Liver (tissue), 9 donors: ENCODE results near the gene PHF20. TPM values are rescaled to one million over a fixed set of nuclear protein-coding genes. Genes with fewer than 3 reads are reported as not detected.

Experiments used
- DNase-seq: peaks from one replicate; pipeline ENCODE4 v3.0.0-alpha.2; 2017; ENCODE audit warnings: low spot score
- H3K27ac ChIP-seq, 2 donors: one replicate each; pipeline ENCODE4 v1.7.0; 2013; ENCODE audit warnings: inconsistent platforms in 2 of 2, low read length in 2 of 2, control low read depth in 1 of 2, low read depth in 1 of 2, mild to moderate bottlenecking in 1 of 2
- H3K27me3 ChIP-seq, 4 donors: one replicate each; pipeline versions ENCODE4 v1.6.1 to v1.7.0; 2013; ENCODE audit warnings: low read length in 3 of 4, inconsistent platforms in 1 of 4, mild to moderate bottlenecking in 1 of 4, moderate library complexity in 1 of 4; ENCODE audit not compliant: control insufficient read depth in 4 of 4, insufficient read depth in 4 of 4
- H3K36me3 ChIP-seq, 4 donors: one replicate each; pipeline versions ENCODE4 v1.6.1 to v1.7.0; 2013; ENCODE audit warnings: low read length in 3 of 4, mild to moderate bottlenecking in 3 of 4, low read depth in 1 of 4, moderate library complexity in 1 of 4; ENCODE audit not compliant: control insufficient read depth in 4 of 4, insufficient read depth in 3 of 4
- H3K4me1 ChIP-seq, 4 donors: one replicate each; pipeline versions ENCODE4 v1.6.1 to v1.7.0; 2013; ENCODE audit warnings: low read length in 3 of 4, mild to moderate bottlenecking in 3 of 4, moderate library complexity in 1 of 4; ENCODE audit not compliant: control insufficient read depth in 4 of 4, insufficient read depth in 4 of 4
- H3K4me3 ChIP-seq, 3 donors: one replicate each; pipeline versions ENCODE4 v1.6.1 to v1.7.0; 2013; ENCODE audit warnings: low read length in 3 of 3, control low read depth in 1 of 3, low read depth in 1 of 3, mild to moderate bottlenecking in 1 of 3
- H3K9ac ChIP-seq, 2 donors: one replicate each; pipeline ENCODE4 v1.7.0; 2013; ENCODE audit warnings: low read length in 2 of 2, mild to moderate bottlenecking in 2 of 2, moderate library complexity in 2 of 2, control low read depth in 1 of 2, low read depth in 1 of 2
- H3K9me3 ChIP-seq, 4 donors: one replicate each; pipeline versions ENCODE4 v1.6.1 to v1.7.0; 2013; ENCODE audit warnings: low read length in 3 of 4; ENCODE audit not compliant: control insufficient read depth in 4 of 4
- EGR1 ChIP-seq, 2 donors: IDR thresholded peaks; 2 replicates each; pipeline ENCODE4 v1.6.1; 2016 to 2018; ENCODE audit warnings: antibody characterized with exemption in 2 of 2, low read depth in 2 of 2
- FOXA1 ChIP-seq: IDR thresholded peaks from 2 replicates; pipeline ENCODE4 v1.6.1; 2016; ENCODE audit warnings: antibody characterized with exemption
- FOXA2 ChIP-seq: IDR thresholded peaks from 2 replicates; pipeline ENCODE4 v1.6.1; 2016; ENCODE audit warnings: antibody characterized with exemption
- GABPA ChIP-seq, 2 donors: IDR thresholded peaks in 1 of 2; conservative IDR thresholded peaks in 1 of 2; 2 replicates each; pipeline ENCODE4 v1.6.1; 2016; ENCODE audit warnings: antibody characterized with exemption in 2 of 2, mild to moderate bottlenecking in 1 of 2, moderate library complexity in 1 of 2
- HNF4A ChIP-seq, 2 donors: conservative IDR thresholded peaks; 2 replicates each; pipeline ENCODE4 v1.6.1; 2016; ENCODE audit warnings: antibody characterized with exemption in 2 of 2, mild to moderate bottlenecking in 2 of 2
- HNF4G ChIP-seq: IDR thresholded peaks from 2 replicates; pipeline ENCODE4 v1.6.1; 2016; ENCODE audit warnings: antibody characterized with exemption
- JUND ChIP-seq, 2 donors: IDR thresholded peaks; 2 replicates each; pipeline ENCODE4 v1.6.1; 2016; ENCODE audit warnings: antibody characterized with exemption in 2 of 2
- NR2F2 ChIP-seq: IDR thresholded peaks from 2 replicates; pipeline ENCODE4 v1.6.1; 2016; ENCODE audit warnings: antibody characterized with exemption
- RAD21 ChIP-seq, 2 donors: IDR thresholded peaks; 2 replicates each; pipeline ENCODE4 v1.6.1; 2016; ENCODE audit warnings: antibody characterized with exemption in 2 of 2, mild to moderate bottlenecking in 2 of 2
- RXRA ChIP-seq, 2 donors: IDR thresholded peaks; 2 replicates each; pipeline ENCODE4 v1.6.1; 2017 to 2018; ENCODE audit warnings: antibody characterized with exemption in 2 of 2, mild to moderate bottlenecking in 1 of 2
- SP1 ChIP-seq: IDR thresholded peaks from 2 replicates; pipeline ENCODE4 v1.6.1; 2018; ENCODE audit warnings: antibody characterized with exemption, mild to moderate bottlenecking
- TAF1 ChIP-seq: conservative IDR thresholded peaks from 2 replicates; pipeline ENCODE4 v1.6.1; 2016; ENCODE audit warnings: antibody characterized with exemption, mild to moderate bottlenecking
- YY1 ChIP-seq: IDR thresholded peaks from 2 replicates; pipeline ENCODE4 v1.6.1; 2016; ENCODE audit warnings: antibody characterized with exemption, mild to moderate bottlenecking
- WGBS: extraction: QIAGEN DNeasy Blood & Tissue Kit; methylation state at CpG from one replicate; pipeline ENCODE4 v1.1.7; 2013; 5-methylcytosine and 5-hydroxymethylcytosine counted together
- polyA plus RNA-seq, 2 donors: library from polyadenylated mRNA; stranded (reverse) in 1 of 2; unstranded in 1 of 2; fragments of 200-250 nt in 1 of 2; fragments of >200 nt in 1 of 2; fragmentation: Nextera tagmentation in 1 of 2; extraction: Ambion mirVana in 1 of 2; gene quantifications; one replicate each; pipeline versions ENCODE4 v1.2.1 to v1.2.3, GENCODE V29; 2013 to 2015
- total RNA-seq, 2 donors: library from RNA; depleted of rRNA; stranded (reverse); fragments of >200 nt; gene quantifications; one replicate each; pipeline ENCODE4 v1.2.3, GENCODE V29; 2014
- TF ChIP-seq, protein P1 (sequence below): IDR thresholded peaks from 2 replicates; pipeline ENCODE4 v1.6.1; 2016; ENCODE audit warnings: antibody characterized with exemption
- TF ChIP-seq, protein P2 (sequence below): fragments of 150-350 bp; IDR thresholded peaks from 2 replicates; pipeline ENCODE4 v1.5.1; 2017; ENCODE audit warnings: improper control_type of control experiment, low read depth, low read length; ENCODE audit not compliant: missing input control
- TF ChIP-seq, protein P3 (sequence below): IDR thresholded peaks from 2 replicates; pipeline ENCODE4 v1.6.1; 2016; ENCODE audit warnings: antibody characterized with exemption
- TF ChIP-seq, protein P4 (sequence below): IDR thresholded peaks from 2 replicates; pipeline ENCODE4 v1.6.1; 2016; ENCODE audit warnings: antibody characterized with exemption
- TF ChIP-seq, protein P5 (sequence below): IDR thresholded peaks from 2 replicates; pipeline ENCODE4 v1.6.1; 2016; ENCODE audit warnings: antibody characterized with exemption, mild to moderate bottlenecking
- donor health status: healthy.
- donor health status: healthy.
- donor health status: healthy.
- donor health status: healthy.
- donor health status: healthy.

PHF20 gene
- total and polyA plus RNA-seq, 4 donors: 5.1 to 11.7 (median 10.3) TPM

DNA sequence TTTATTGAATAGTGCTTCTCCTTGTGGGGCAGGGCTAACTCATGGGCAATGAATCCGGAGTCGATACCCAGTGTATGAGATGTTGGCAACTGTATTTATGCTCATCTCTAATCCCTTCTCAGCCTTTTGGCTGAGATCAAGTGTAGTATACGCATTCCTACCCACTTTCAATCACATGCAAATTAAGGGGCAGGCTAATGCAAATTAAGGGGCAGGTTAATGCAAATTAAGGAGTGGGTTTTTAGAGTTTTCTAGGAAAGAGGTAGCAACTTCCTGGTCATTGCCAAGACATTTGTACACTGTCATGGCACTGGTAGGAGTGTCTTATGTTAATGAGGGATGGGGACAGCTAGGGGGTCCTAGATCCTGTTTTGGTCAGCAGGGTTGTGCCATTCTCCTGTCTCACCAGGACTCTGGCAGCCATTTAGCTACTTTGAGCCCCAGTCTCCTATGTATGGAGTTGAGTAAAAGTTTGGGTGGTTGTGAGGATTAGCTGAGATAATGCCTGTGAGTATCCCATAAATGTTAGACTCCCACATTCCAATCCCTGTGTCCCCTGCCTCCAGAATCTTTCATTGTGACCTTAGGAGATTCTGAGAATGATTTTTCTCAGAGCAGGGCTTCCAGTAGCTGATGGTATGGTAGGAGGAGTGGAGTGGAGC is 196.3 kb downstream of the PHF20 start, which contains the start of gene CNBD2:
Gene CNBD2, plus strand, starts transcription at position 612 of the 662 bp plus-strand sequence. CDS start 173 bp downstream, outside the sequence.
- H3K9ac ChIP-seq: no peak within 1 kb of the TSS
- no peaks in the 10 kb centered on the region for H3K9me3 ChIP-seq
- H3K27ac ChIP-seq: no peak within 1 kb of the TSS
- TF ChIP-seq RXRA (IDR thresholded peaks at IDR 0.05): no peak
- no peak for TF ChIP-seq EGR1 (IDR thresholded peaks at IDR 0.05; ENCODE audit: low read depth in 2 of 2)
- no peak for TF ChIP-seq FOXA2
- no peak for TF ChIP-seq JUND (IDR thresholded peaks at IDR 0.05)
- TF ChIP-seq, protein P1, sequence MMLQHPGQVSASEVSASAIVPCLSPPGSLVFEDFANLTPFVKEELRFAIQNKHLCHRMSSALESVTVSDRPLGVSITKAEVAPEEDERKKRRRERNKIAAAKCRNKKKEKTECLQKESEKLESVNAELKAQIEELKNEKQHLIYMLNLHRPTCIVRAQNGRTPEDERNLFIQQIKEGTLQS: no peak
- no peak for TF ChIP-seq RAD21 (IDR thresholded peaks at IDR 0.05)
- TF ChIP-seq FOXA1: no peak
- TF ChIP-seq, protein P2, sequence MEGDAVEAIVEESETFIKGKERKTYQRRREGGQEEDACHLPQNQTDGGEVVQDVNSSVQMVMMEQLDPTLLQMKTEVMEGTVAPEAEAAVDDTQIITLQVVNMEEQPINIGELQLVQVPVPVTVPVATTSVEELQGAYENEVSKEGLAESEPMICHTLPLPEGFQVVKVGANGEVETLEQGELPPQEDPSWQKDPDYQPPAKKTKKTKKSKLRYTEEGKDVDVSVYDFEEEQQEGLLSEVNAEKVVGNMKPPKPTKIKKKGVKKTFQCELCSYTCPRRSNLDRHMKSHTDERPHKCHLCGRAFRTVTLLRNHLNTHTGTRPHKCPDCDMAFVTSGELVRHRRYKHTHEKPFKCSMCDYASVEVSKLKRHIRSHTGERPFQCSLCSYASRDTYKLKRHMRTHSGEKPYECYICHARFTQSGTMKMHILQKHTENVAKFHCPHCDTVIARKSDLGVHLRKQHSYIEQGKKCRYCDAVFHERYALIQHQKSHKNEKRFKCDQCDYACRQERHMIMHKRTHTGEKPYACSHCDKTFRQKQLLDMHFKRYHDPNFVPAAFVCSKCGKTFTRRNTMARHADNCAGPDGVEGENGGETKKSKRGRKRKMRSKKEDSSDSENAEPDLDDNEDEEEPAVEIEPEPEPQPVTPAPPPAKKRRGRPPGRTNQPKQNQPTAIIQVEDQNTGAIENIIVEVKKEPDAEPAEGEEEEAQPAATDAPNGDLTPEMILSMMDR: no peak
- no peak for TF ChIP-seq TAF1
- TF ChIP-seq SP1: no peak
- TF ChIP-seq HNF4A (conservative IDR thresholded peaks at IDR 0.05): no peak
- TF ChIP-seq, protein P3, sequence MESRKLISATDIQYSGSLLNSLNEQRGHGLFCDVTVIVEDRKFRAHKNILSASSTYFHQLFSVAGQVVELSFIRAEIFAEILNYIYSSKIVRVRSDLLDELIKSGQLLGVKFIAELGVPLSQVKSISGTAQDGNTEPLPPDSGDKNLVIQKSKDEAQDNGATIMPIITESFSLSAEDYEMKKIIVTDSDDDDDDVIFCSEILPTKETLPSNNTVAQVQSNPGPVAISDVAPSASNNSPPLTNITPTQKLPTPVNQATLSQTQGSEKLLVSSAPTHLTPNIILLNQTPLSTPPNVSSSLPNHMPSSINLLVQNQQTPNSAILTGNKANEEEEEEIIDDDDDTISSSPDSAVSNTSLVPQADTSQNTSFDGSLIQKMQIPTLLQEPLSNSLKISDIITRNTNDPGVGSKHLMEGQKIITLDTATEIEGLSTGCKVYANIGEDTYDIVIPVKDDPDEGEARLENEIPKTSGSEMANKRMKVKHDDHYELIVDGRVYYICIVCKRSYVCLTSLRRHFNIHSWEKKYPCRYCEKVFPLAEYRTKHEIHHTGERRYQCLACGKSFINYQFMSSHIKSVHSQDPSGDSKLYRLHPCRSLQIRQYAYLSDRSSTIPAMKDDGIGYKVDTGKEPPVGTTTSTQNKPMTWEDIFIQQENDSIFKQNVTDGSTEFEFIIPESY: no peak
- TF ChIP-seq, protein P4, sequence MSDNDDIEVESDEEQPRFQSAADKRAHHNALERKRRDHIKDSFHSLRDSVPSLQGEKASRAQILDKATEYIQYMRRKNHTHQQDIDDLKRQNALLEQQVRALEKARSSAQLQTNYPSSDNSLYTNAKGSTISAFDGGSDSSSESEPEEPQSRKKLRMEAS: no peak
- no peak for TF ChIP-seq GABPA (IDR thresholded peaks at IDR 0.05 in 1 of 2, conservative IDR thresholded peaks at IDR 0.05 in 1 of 2)
- TF ChIP-seq, protein P5, sequence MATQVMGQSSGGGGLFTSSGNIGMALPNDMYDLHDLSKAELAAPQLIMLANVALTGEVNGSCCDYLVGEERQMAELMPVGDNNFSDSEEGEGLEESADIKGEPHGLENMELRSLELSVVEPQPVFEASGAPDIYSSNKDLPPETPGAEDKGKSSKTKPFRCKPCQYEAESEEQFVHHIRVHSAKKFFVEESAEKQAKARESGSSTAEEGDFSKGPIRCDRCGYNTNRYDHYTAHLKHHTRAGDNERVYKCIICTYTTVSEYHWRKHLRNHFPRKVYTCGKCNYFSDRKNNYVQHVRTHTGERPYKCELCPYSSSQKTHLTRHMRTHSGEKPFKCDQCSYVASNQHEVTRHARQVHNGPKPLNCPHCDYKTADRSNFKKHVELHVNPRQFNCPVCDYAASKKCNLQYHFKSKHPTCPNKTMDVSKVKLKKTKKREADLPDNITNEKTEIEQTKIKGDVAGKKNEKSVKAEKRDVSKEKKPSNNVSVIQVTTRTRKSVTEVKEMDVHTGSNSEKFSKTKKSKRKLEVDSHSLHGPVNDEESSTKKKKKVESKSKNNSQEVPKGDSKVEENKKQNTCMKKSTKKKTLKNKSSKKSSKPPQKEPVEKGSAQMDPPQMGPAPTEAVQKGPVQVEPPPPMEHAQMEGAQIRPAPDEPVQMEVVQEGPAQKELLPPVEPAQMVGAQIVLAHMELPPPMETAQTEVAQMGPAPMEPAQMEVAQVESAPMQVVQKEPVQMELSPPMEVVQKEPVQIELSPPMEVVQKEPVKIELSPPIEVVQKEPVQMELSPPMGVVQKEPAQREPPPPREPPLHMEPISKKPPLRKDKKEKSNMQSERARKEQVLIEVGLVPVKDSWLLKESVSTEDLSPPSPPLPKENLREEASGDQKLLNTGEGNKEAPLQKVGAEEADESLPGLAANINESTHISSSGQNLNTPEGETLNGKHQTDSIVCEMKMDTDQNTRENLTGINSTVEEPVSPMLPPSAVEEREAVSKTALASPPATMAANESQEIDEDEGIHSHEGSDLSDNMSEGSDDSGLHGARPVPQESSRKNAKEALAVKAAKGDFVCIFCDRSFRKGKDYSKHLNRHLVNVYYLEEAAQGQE: no peak
- no peak for TF ChIP-seq YY1
- no peak for TF ChIP-seq NR2F2
- TF ChIP-seq HNF4G: no peak
- H3K4me3 ChIP-seq: no peak within 1 kb of the TSS
- no peaks in the 10 kb centered on the region for H3K4me1 ChIP-seq
- WGBS: 94% methylated on average over 3 of the region's 3 CpGs
- H3K27me3 ChIP-seq: no peaks in the 10 kb centered on the region
- no peaks in the 10 kb centered on the region for H3K36me3 ChIP-seq
- no peak for DNase-seq
